HCT116 (cell line): Measurements from ENCODE around the gene GM2A. TPM values are rescaled to one million over a fixed set of nuclear protein-coding genes. Genes with fewer than 3 reads are reported as not detected.

Experiments used
- ATAC-seq: fragments of 200-7000 bp; cut with Tn5 transposase; 2 replicates; pipeline ENCODE4 v1.9.1; 2020; ENCODE audit warnings: mild to moderate bottlenecking, moderate library complexity
- BruUV-seq: library from RNA; stranded (reverse); fragments of 400-500 nt; replicated peaks from 2 replicates; lab custom pipeline; 2021; lab: Mats Ljungman, UMichigan
- CTCF ChIA-PET: fragments of 300-600 bp; sonication (Branson Sonifier 250); formaldehyde crosslinking; loops from one replicate; lab custom pipeline; 2021; ENCODE audit warnings: antibody characterized with exemption; lab: Charles Lee
- POLR2A ChIA-PET: fragments of 300-600, 350-600 bp; sonication (Branson Sonifier 250); formaldehyde crosslinking; loops from one replicate; lab custom pipeline; 2021; ENCODE audit warnings: antibody characterized with exemption; lab: Charles Lee
- RAD21 ChIA-PET, 2 experiments: fragments of 300-600 bp; sonication (Branson Sonifier 250); formaldehyde crosslinking; loops; one replicate each; lab custom pipeline; 2023; ENCODE audit warnings: low total read pairs in 2 of 2; ENCODE audit not compliant: uncharacterized antibody in 2 of 2, unreplicated experiment in 2 of 2, low non-redundant PET in 1 of 2; lab: Charles Lee
- DNase-seq: peaks from one replicate; pipeline ENCODE4 v3.0.0-alpha.2; 2010; ENCODE audit warnings: low read depth, low spot score
- H2AFZ ChIP-seq: fragments of 200-600 bp; shearing (Covaris generic), sonication (generic); 2 replicates; pipeline ENCODE4 v1.6.1; 2017; ENCODE audit warnings: low read depth, mixed run types, mixed read lengths, antibody characterized with exemption, low read length; ENCODE audit not compliant: poor library complexity, severe bottlenecking
- H3K27ac ChIP-seq: 2 replicates; pipeline ENCODE4 v1.5.1; 2012; ENCODE audit warnings: low read depth, low read length
- H3K27me3 ChIP-seq: fragments of 200-600 bp; sonication (generic); 2 replicates; pipeline ENCODE4 v1.6.1; 2016; ENCODE audit warnings: mixed run types, low read length, mixed read lengths; ENCODE audit not compliant: insufficient read depth
- H3K36me3 ChIP-seq, 2 experiments: fragments of 200-500 bp in 1 of 2; fragments of 200-600 bp in 1 of 2; sonication (Bioruptor generic) in 1 of 2; sonication (generic) in 1 of 2; 2 replicates each; pipeline versions ENCODE4 v1.5.1 to v1.6.1; 2014 to 2016; ENCODE audit warnings: low read length in 2 of 2, inconsistent platforms in 1 of 2, mixed read lengths in 1 of 2, mixed run types in 1 of 2; ENCODE audit not compliant: insufficient read depth in 2 of 2, control insufficient read depth in 1 of 2
- H3K4me1 ChIP-seq, 2 experiments: fragments of 200-600 bp in 1 of 2; sonication (generic) in 1 of 2; 2 replicates each; pipeline versions ENCODE4 v1.5.1 to v1.6.1; 2012 to 2017; ENCODE audit warnings: low read length in 2 of 2, inconsistent platforms in 1 of 2, mild to moderate bottlenecking in 1 of 2, mixed read lengths in 1 of 2, mixed run types in 1 of 2, moderate library complexity in 1 of 2; ENCODE audit not compliant: insufficient read depth in 2 of 2, control insufficient read depth in 1 of 2
- H3K4me2 ChIP-seq: fragments of 200-600 bp; sonication (generic); 2 replicates; pipeline ENCODE4 v1.6.1; 2017; ENCODE audit warnings: mixed run types, low read length, mixed read lengths
- H3K4me3 ChIP-seq, 2 experiments: fragments of 200-600 bp in 1 of 2; sonication (generic) in 1 of 2; replicated peaks in 1 of 2; 2 replicates each; pipeline ENCODE4 v1.5.1; 2011 to 2016; ENCODE audit warnings: low read length in 2 of 2, control low read depth in 1 of 2, low read depth in 1 of 2, mild to moderate bottlenecking in 1 of 2, mixed read lengths in 1 of 2, mixed run types in 1 of 2
- H3K79me2 ChIP-seq: fragments of 200-600 bp; sonication (generic); 2 replicates; pipeline ENCODE4 v1.6.1; 2017; ENCODE audit warnings: mild to moderate bottlenecking, mixed run types, low read length, moderate library complexity, mixed read lengths; ENCODE audit not compliant: insufficient read depth
- H3K9ac ChIP-seq: fragments of 200-600 bp; sonication (generic); 2 replicates; pipeline ENCODE4 v1.6.1; 2016; ENCODE audit warnings: low read length, mixed read lengths
- H3K9me2 ChIP-seq: fragments of 200-600 bp; sonication (generic), shearing (Covaris generic); 2 replicates; pipeline ENCODE4 v1.6.1; 2017; ENCODE audit warnings: mixed run types, mild to moderate bottlenecking, moderate library complexity; ENCODE audit not compliant: insufficient read depth
- H3K9me3 ChIP-seq, 2 experiments: fragments of 200-500 bp in 1 of 2; fragments of 200-600 bp in 1 of 2; sonication (Bioruptor generic) in 1 of 2; sonication (generic) in 1 of 2; 2 replicates each; pipeline ENCODE4 v1.6.1; 2014 to 2017; ENCODE audit warnings: low read length in 2 of 2, mixed read lengths in 2 of 2, inconsistent platforms in 1 of 2, low read depth in 1 of 2, mild to moderate bottlenecking in 1 of 2, mixed run types in 1 of 2, moderate library complexity in 1 of 2; ENCODE audit not compliant: control insufficient read depth in 1 of 2, insufficient read depth in 1 of 2
- H4K20me1 ChIP-seq: fragments of 200-600 bp; sonication (generic), shearing (Covaris generic); 2 replicates; pipeline ENCODE4 v1.6.1; 2017; ENCODE audit warnings: mixed run types, mild to moderate bottlenecking, moderate library complexity; ENCODE audit not compliant: insufficient read depth
- CBX3 ChIP-seq: IDR thresholded peaks from 2 replicates; pipeline ENCODE4 v1.6.1; 2012; ENCODE audit warnings: low read depth
- CEBPB ChIP-seq: IDR thresholded peaks from 2 replicates; pipeline ENCODE4 v1.6.1; 2012; ENCODE audit warnings: low read depth
- EGR1 ChIP-seq: IDR thresholded peaks from 2 replicates; pipeline ENCODE4 v1.6.1; 2012; ENCODE audit warnings: low read depth
- EZH2 ChIP-seq: fragments of 200-600 bp; sonication (generic); IDR thresholded peaks from 2 replicates; pipeline ENCODE4 v1.6.1; 2017; ENCODE audit warnings: antibody characterized with exemption, mixed run types
- EZH2phosphoT487 ChIP-seq: fragments of 200-600 bp; IDR thresholded peaks from 2 replicates; pipeline ENCODE4 v1.6.1; 2018; ENCODE audit warnings: antibody characterized with exemption, borderline replicate concordance
- JUND ChIP-seq: IDR thresholded peaks from 2 replicates; pipeline ENCODE4 v1.6.1; 2012
- POLR2A ChIP-seq: IDR thresholded peaks from 2 replicates; pipeline ENCODE4 v1.7.0; 2011; ENCODE audit warnings: borderline replicate concordance; ENCODE audit not compliant: insufficient read depth, insufficient read length; ENCODE audit errors: extremely low read depth
- POLR2AphosphoS5 ChIP-seq: IDR thresholded peaks from 2 replicates; pipeline ENCODE4 v1.6.1; 2011; ENCODE audit warnings: mild to moderate bottlenecking, low read depth, low read length, moderate library complexity
- RAD21 ChIP-seq: IDR thresholded peaks from 2 replicates; pipeline ENCODE4 v1.6.1; 2012; ENCODE audit warnings: low read depth, mild to moderate bottlenecking
- SIN3A ChIP-seq: IDR thresholded peaks from 2 replicates; pipeline ENCODE4 v1.6.1; 2012; ENCODE audit warnings: low read depth
- SP1 ChIP-seq: IDR thresholded peaks from 2 replicates; pipeline ENCODE4 v1.6.1; 2012; ENCODE audit warnings: low read depth
- TCF7L2 ChIP-seq: IDR thresholded peaks from 2 replicates; pipeline ENCODE4 v1.7.0; 2011; ENCODE audit warnings: borderline replicate concordance, inconsistent platforms; ENCODE audit not compliant: insufficient read depth, insufficient read length; ENCODE audit errors: extremely low read depth
- YY1 ChIP-seq: IDR thresholded peaks from 2 replicates; pipeline ENCODE4 v1.6.1; 2011; ENCODE audit warnings: low read length, low read depth, moderate library complexity, mild to moderate bottlenecking; ENCODE audit not compliant: insufficient replicate concordance; ENCODE audit errors: extremely low read depth
- intact Hi-C: fragments of 100-400 bp; cut with micrococcal nuclease; formaldehyde crosslinking; loops from 2 replicates; pipeline ENCODE4 v1.10.0; 2022
- total RNA-seq: library from RNA; stranded (reverse); gene quantifications from one replicate; pipeline ENCODE4 v1.2.1, GENCODE V29; 2021; ENCODE audit not compliant: unreplicated experiment
- TF ChIP-seq, protein P1 (sequence below): IDR thresholded peaks from 2 replicates; pipeline ENCODE4 v1.6.1; 2012

Gene GM2A
- total RNA-seq, 1 experiment from 2014 or later, result 25.0 TPM

DNA sequence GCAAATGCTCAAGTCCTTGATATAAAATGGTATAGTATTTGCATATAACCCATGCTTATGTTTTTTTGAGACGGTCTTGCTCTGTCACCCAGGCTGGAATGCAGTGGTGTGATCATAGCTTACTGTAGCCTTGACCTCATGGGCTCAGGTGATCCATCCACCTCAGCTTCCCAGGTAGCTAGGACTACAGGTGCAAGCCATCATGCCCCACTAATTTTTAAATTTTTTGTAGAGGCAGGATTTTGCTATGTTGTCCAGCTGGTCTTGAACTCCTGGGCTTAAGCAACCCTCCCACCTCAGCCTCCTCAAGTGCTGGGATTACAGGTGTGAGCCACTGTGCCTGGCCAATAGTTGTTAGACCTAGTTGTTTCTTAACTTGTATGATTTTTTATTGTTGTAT lies 33.3 kb downstream of the GM2A start:
- ChIA-PET POLR2A (no interaction called here), CTCF (interaction anchor here (0.7 to 1.0 kb wide), 2 partner anchors 12 to 366 kb away, joined by 3 read pairs; no protein-coding TSS in a partner anchor), RAD21 (no interaction called here)
- Histone ChIP-seq H3K4me3 (no peak overlapping the region), H3K27me3 (no peaks in the 10 kb centered on the region), H3K9ac (no peak overlapping the region), H3K4me1 (peaks cover 4 to 5% of the 10 kb centered on the region in 2 experiments; a peak in 3 of 4 replicates), H3K79me2 (no peaks in the 10 kb centered on the region), H2AFZ (no peak overlapping the region), H3K27ac (no peak overlapping the region), H3K36me3 (no peaks in the 10 kb centered on the region), H3K4me2 (no peak overlapping the region), H3K9me3 (no peaks in the 10 kb centered on the region), H3K9me2 (no peaks in the 10 kb centered on the region), H4K20me1 (no peaks in the 10 kb centered on the region)
- intact Hi-C loops, result loop anchor here (10.0 kb wide), 1 partner anchor 459 kb away; no protein-coding TSS in a partner anchor
- no peak for ATAC-seq
- no peak for DNase-seq
- no TSS peak for BruUV-seq
- TF ChIP-seq, protein P1, sequence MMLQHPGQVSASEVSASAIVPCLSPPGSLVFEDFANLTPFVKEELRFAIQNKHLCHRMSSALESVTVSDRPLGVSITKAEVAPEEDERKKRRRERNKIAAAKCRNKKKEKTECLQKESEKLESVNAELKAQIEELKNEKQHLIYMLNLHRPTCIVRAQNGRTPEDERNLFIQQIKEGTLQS, result no peak
- TF ChIP-seq EGR1, result no peak
- no peak for TF ChIP-seq POLR2AphosphoS5
- TF ChIP-seq CBX3, result no peak
- no peak for TF ChIP-seq JUND
- no peak for TF ChIP-seq CEBPB
- TF ChIP-seq SP1, result no peak
- no peak for TF ChIP-seq RAD21
- TF ChIP-seq TCF7L2, result no peak
- TF ChIP-seq YY1, result no peak
- TF ChIP-seq POLR2A, result no peak
- no peak for TF ChIP-seq EZH2
- no peak for TF ChIP-seq EZH2phosphoT487
- TF ChIP-seq SIN3A, result no peak
